H9 (cell line): ENCODE results near the gene LDHD. TPM values are rescaled to one million over a fixed set of nuclear protein-coding genes. Genes with fewer than 3 reads are reported as not detected.
A peak's percentile ranks its signal among the peaks of the same experiment; 100 is the strongest.

Source experiments
- DNase-seq: peaks from one replicate; pipeline ENCODE4 v3.0.0-alpha.2; 2017
- H2AFZ ChIP-seq: one replicate; pipeline ENCODE4 v1.6.1; 2013; ENCODE audit warnings: mild to moderate bottlenecking, low read length, control low read depth, moderate library complexity
- H2AK5ac ChIP-seq: 2 replicates; pipeline ENCODE4 v1.6.1; 2013; ENCODE audit warnings: low read length, control low read depth, mixed read lengths; ENCODE audit not compliant: insufficient read length
- H2BK120ac ChIP-seq: one replicate; pipeline ENCODE4 v1.6.1; 2013; ENCODE audit warnings: low read depth, mild to moderate bottlenecking, low read length, control low read depth, inconsistent platforms; ENCODE audit not compliant: poor library complexity, severe bottlenecking
- H2BK12ac ChIP-seq: 2 replicates; pipeline ENCODE4 v1.6.1; 2013; ENCODE audit warnings: low read length, control low read depth, mixed read lengths, low read depth; ENCODE audit not compliant: insufficient read length
- H2BK15ac ChIP-seq: 2 replicates; pipeline ENCODE4 v1.6.1; 2013; ENCODE audit warnings: low read depth, low read length, control low read depth
- H2BK20ac ChIP-seq: one replicate; pipeline ENCODE4 v1.6.1; 2013; ENCODE audit warnings: low read depth, mild to moderate bottlenecking, low read length, control low read depth, inconsistent platforms; ENCODE audit not compliant: poor library complexity, severe bottlenecking
- H2BK5ac ChIP-seq: 2 replicates; pipeline ENCODE4 v1.6.1; 2013; ENCODE audit warnings: low read length, control low read depth, mixed read lengths; ENCODE audit not compliant: insufficient read length
- H3K14ac ChIP-seq: 2 replicates; pipeline ENCODE4 v1.6.1; 2013; ENCODE audit warnings: low read length, control low read depth; ENCODE audit not compliant: insufficient read depth
- H3K18ac ChIP-seq: 2 replicates; pipeline ENCODE4 v1.6.1; 2013; ENCODE audit warnings: low read depth, mild to moderate bottlenecking, mixed read lengths, low read length, control low read depth; ENCODE audit not compliant: insufficient read length
- H3K23ac ChIP-seq: 2 replicates; pipeline ENCODE4 v1.6.1; 2013; ENCODE audit warnings: low read length, control low read depth, mixed read lengths, low read depth; ENCODE audit not compliant: insufficient read length
- H3K23me2 ChIP-seq: 2 replicates; pipeline ENCODE4 v1.6.1; 2013; ENCODE audit warnings: low read depth, mild to moderate bottlenecking, mixed read lengths, low read length, control low read depth; ENCODE audit not compliant: insufficient read length, poor library complexity, severe bottlenecking
- H3K27ac ChIP-seq: 2 replicates; pipeline ENCODE4 v1.5.1; 2013; ENCODE audit warnings: low read length, control low read depth, mixed read lengths, low read depth; ENCODE audit not compliant: insufficient read length
- H3K27me3 ChIP-seq: 2 replicates; pipeline ENCODE4 v1.6.1; 2013; ENCODE audit warnings: low read length, control low read depth, inconsistent platforms; ENCODE audit not compliant: insufficient read depth
- H3K4ac ChIP-seq: 2 replicates; pipeline ENCODE4 v1.6.1; 2013; ENCODE audit warnings: low read depth, mild to moderate bottlenecking, control low read depth, inconsistent platforms, low read length, moderate library complexity
- H3K4me1 ChIP-seq: 2 replicates; pipeline ENCODE4 v1.6.1; 2013; ENCODE audit warnings: low read length, control low read depth, inconsistent platforms; ENCODE audit not compliant: insufficient read depth
- H3K4me2 ChIP-seq: 2 replicates; pipeline ENCODE4 v1.6.1; 2013; ENCODE audit warnings: low read length, control low read depth, mixed read lengths; ENCODE audit not compliant: insufficient read length, insufficient read depth
- H3K56ac ChIP-seq: 2 replicates; pipeline ENCODE4 v1.6.1; 2013; ENCODE audit warnings: low read depth, mild to moderate bottlenecking, mixed read lengths, low read length, control low read depth; ENCODE audit not compliant: insufficient read length
- H3K79me1 ChIP-seq: 2 replicates; pipeline ENCODE4 v1.6.1; 2013; ENCODE audit warnings: low read depth, mild to moderate bottlenecking, moderate library complexity, low read length, control low read depth, inconsistent platforms; ENCODE audit not compliant: insufficient read depth, poor library complexity, severe bottlenecking
- H3K79me2 ChIP-seq: 2 replicates; pipeline ENCODE4 v1.6.1; 2013; ENCODE audit warnings: low read length, control low read depth, inconsistent platforms; ENCODE audit not compliant: insufficient read depth
- H3K9ac ChIP-seq: 2 replicates; pipeline ENCODE4 v1.6.1; 2013; ENCODE audit warnings: low read length, control low read depth, mixed read lengths; ENCODE audit not compliant: insufficient read length; ENCODE audit errors: extremely low read depth
- H3K9me3 ChIP-seq: one replicate; pipeline ENCODE4 v1.6.1; 2013; ENCODE audit warnings: low read depth, low read length, inconsistent platforms; ENCODE audit not compliant: control insufficient read depth
- H3T11ph ChIP-seq: one replicate; pipeline ENCODE4 v1.6.1; 2013; ENCODE audit warnings: mild to moderate bottlenecking, low read length, control low read depth, inconsistent platforms
- H4K20me1 ChIP-seq: one replicate; pipeline ENCODE4 v1.6.1; 2013; ENCODE audit not compliant: control insufficient read depth, insufficient read length, insufficient read depth
- H4K5ac ChIP-seq: 2 replicates; pipeline ENCODE4 v1.6.1; 2013; ENCODE audit warnings: low read depth, mild to moderate bottlenecking, mixed read lengths, low read length, control low read depth; ENCODE audit not compliant: insufficient read length
- H4K8ac ChIP-seq: replicated peaks from 2 replicates; pipeline ENCODE4 v1.6.1; 2013; ENCODE audit warnings: low read length, control low read depth, mixed read lengths, low read depth; ENCODE audit not compliant: insufficient read length
- H4K91ac ChIP-seq: 2 replicates; pipeline ENCODE4 v1.6.1; 2013; ENCODE audit warnings: low read depth, mild to moderate bottlenecking, moderate library complexity, mixed read lengths, low read length, control low read depth; ENCODE audit not compliant: insufficient read length
- H3K27ac Mint-ChIP-seq, 3 experiments: 2 replicates in 2 of 3; 3 replicates in 1 of 3; pipeline ENCODE4 v1.8.0; 2020 to 2021; ENCODE audit warnings: mixed read lengths in 3 of 3, mild to moderate bottlenecking in 1 of 3, moderate library complexity in 1 of 3
- H3K27me3 Mint-ChIP-seq: 2 replicates; pipeline ENCODE4 v1.8.0; 2021; ENCODE audit warnings: low read depth, mild to moderate bottlenecking, moderate library complexity, mixed read lengths
- H3K36me3 Mint-ChIP-seq, 3 experiments: 2 replicates in 2 of 3; 3 replicates in 1 of 3; pipeline ENCODE4 v1.8.0; 2020 to 2021; ENCODE audit warnings: low read depth in 3 of 3, mixed read lengths in 3 of 3; ENCODE audit not compliant: insufficient read depth in 1 of 3
- H3K4me1 Mint-ChIP-seq, 2 experiments: 2 replicates each; pipeline ENCODE4 v1.8.0; 2020; ENCODE audit warnings: mixed read lengths in 2 of 2
- H3K4me3 Mint-ChIP-seq, 2 experiments: 2 replicates in 1 of 2; 3 replicates in 1 of 2; pipeline ENCODE4 v1.8.0; 2020 to 2021; ENCODE audit warnings: mild to moderate bottlenecking in 2 of 2, mixed read lengths in 2 of 2, moderate library complexity in 1 of 2
- H3K9me3 Mint-ChIP-seq, 2 experiments: 2 replicates in 1 of 2; 3 replicates in 1 of 2; pipeline ENCODE4 v1.8.0; 2020; ENCODE audit warnings: mild to moderate bottlenecking in 2 of 2, mixed read lengths in 2 of 2, moderate library complexity in 1 of 2
- CTCF ChIP-seq: fragments of 200-600 bp; sonication (generic); conservative IDR thresholded peaks from 3 replicates; pipeline ENCODE4 v1.8.0; 2021; ENCODE audit warnings: antibody characterized with exemption, mild to moderate bottlenecking
- WGBS: extraction: QIAGEN DNeasy Blood & Tissue Kit; methylation state at CpG from one replicate; pipeline ENCODE4 v1.1.7; 2013; ENCODE audit warnings: missing lambda C conversion rate, low lambda C conversion rate, mixed read lengths; ENCODE audit not compliant: insufficient read length; ENCODE audit errors: extremely low coverage; 5-methylcytosine and 5-hydroxymethylcytosine counted together
- total RNA-seq: library from RNA; stranded (reverse); gene quantifications from 2 replicates; pipeline ENCODE4 v1.2.1, GENCODE V29; 2021

The LDHD gene
- total RNA-seq, 1 experiment from 2014 or later = 14.7 TPM

- H3K9me3 Mint-ChIP-seq = peaks cover 28 to 35% of the 10 kb centered on the region in 2 experiments
These were observed 5.5 kb upstream of the LDHD start for GRCh38 chr16:75121949-75122568.

More at GRCh38 chr16:75121949-75122568, 5.5 kb upstream of the LDHD start:
- Histone ChIP-seq H3K14ac (no peak overlapping the region), H3K23me2 (no peaks in the 10 kb centered on the region), H2AK5ac (no peak overlapping the region), H2BK12ac (no peak overlapping the region), H2BK5ac (no peak overlapping the region), H4K5ac (no peak overlapping the region), H4K91ac (no peak overlapping the region), H3K9me3 (peaks cover 5% of the 10 kb centered on the region), H3K4me2 (no peak overlapping the region), H2BK15ac (no peak overlapping the region), H2BK120ac (no peak overlapping the region), H4K20me1 (no peaks in the 10 kb centered on the region), H3K23ac (no peak overlapping the region), H2AFZ (no peak overlapping the region), H3K9ac (no peak overlapping the region), H3T11ph (no peak overlapping the region), H3K27ac (no peak overlapping the region), H3K4me1 (peaks cover 2% of the 10 kb centered on the region; the same call in 1 of the 2 replicates), H3K4ac (no peak overlapping the region), H2BK20ac (no peak overlapping the region), H4K8ac (no peak overlapping the region), H3K79me1 (no peaks in the 10 kb centered on the region), H3K79me2 (no peaks in the 10 kb centered on the region), H3K18ac (no peak overlapping the region), H3K27me3 (no peaks in the 10 kb centered on the region), H3K56ac (no peak overlapping the region)
- no CpG with 5 or more reads among the region's 6 CpGs for WGBS
- DNase-seq = peak; percentile 44
- H3K27ac Mint-ChIP-seq = no peak overlapping the region
- H3K27me3 Mint-ChIP-seq = peaks cover 2% of the 10 kb centered on the region; the same call in 1 of the 2 replicates
- H3K36me3 Mint-ChIP-seq = peaks cover 13 to 20% (median 18%) of the 10 kb centered on the region in 3 experiments
- H3K4me1 Mint-ChIP-seq = peaks cover 21 to 38% of the 10 kb centered on the region in 2 experiments
- H3K4me3 Mint-ChIP-seq = no peak overlapping the region
- TF ChIP-seq CTCF = no peak
